Effector memory CD4-positive, alpha-beta T cell (primary cell): ENCODE results near the gene TXLNG.

ENCODE experiments used
- DNase-seq, 3 donors: peaks; one replicate each; pipeline ENCODE4 v3.0.0-alpha.2; 2020
- H3K27ac ChIP-seq: 2 replicates; pipeline ENCODE4 v1.7.0; 2013; ENCODE audit warnings: mild to moderate bottlenecking, low read length, moderate library complexity; ENCODE audit not compliant: insufficient read depth, poor library complexity, severe bottlenecking
- H3K27me3 ChIP-seq: replicated peaks from 2 replicates; pipeline ENCODE4 v1.7.0; 2013; ENCODE audit warnings: mild to moderate bottlenecking, low read length; ENCODE audit not compliant: insufficient read depth, control insufficient read depth, poor library complexity, severe bottlenecking
- H3K36me3 ChIP-seq: 2 replicates; pipeline ENCODE4 v1.7.0; 2013; ENCODE audit warnings: mild to moderate bottlenecking, low read length, moderate library complexity; ENCODE audit not compliant: control insufficient read depth, insufficient read depth
- H3K4me1 ChIP-seq: 2 replicates; pipeline ENCODE4 v1.7.0; 2013; ENCODE audit warnings: low read length, mild to moderate bottlenecking; ENCODE audit not compliant: control insufficient read depth, insufficient read depth, poor library complexity, severe bottlenecking
- H3K4me3 ChIP-seq: 2 replicates; pipeline ENCODE4 v1.7.0; 2013; ENCODE audit warnings: low read length, low read depth, mild to moderate bottlenecking; ENCODE audit not compliant: insufficient read depth, poor library complexity, severe bottlenecking
- H3K9me3 ChIP-seq: 2 replicates; pipeline ENCODE4 v1.7.0; 2013; ENCODE audit warnings: mild to moderate bottlenecking, low read length, moderate library complexity; ENCODE audit not compliant: control insufficient read depth

Gene TXLNG

DNA sequence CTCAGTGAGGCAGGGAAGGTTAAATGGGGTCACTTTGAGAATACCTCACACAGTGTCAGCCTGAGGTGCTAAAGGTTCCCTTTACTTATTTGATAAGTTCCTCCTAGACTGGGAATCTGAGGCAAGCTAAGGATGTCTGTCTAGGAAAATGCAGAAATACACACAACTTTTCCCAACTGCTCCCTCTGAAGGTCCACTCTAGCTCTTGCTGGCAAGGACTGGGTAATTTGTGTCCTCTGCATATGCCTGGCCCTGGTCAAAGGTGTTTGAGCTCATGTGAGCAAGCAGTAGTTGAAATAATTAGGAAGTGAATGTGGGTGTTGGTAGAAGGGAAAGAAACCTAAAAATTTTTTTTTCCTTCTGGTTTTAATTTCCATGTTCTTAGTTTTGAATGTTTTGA lies 21.3 kb downstream of the TXLNG start:
- no peak for DNase-seq
- no peaks in the 10 kb centered on the region for H3K9me3 ChIP-seq
- H3K36me3 ChIP-seq, result no peaks in the 10 kb centered on the region
- H3K27ac ChIP-seq, result no peak overlapping the region
- H3K4me1 ChIP-seq, result no peaks in the 10 kb centered on the region
- H3K27me3 ChIP-seq, result no peaks in the 10 kb centered on the region
- H3K4me3 ChIP-seq, result no peak overlapping the region

GRCh38 chrX:16807976-16808542 lies 21.8 kb downstream of the TXLNG start:
- DNase-seq, result no peak
- Histone ChIP-seq H3K36me3 (no peaks in the 10 kb centered on the region), H3K9me3 (no peaks in the 10 kb centered on the region), H3K27me3 (no peaks in the 10 kb centered on the region), H3K4me3 (no peak overlapping the region), H3K27ac (no peak overlapping the region), H3K4me1 (no peaks in the 10 kb centered on the region)

GRCh38 chrX:16814597-16814996 lies 28.3 kb downstream of the TXLNG start:
- Histone ChIP-seq H3K27me3 (no peaks in the 10 kb centered on the region), H3K4me1 (no peaks in the 10 kb centered on the region), H3K27ac (no peak overlapping the region), H3K36me3 (peaks cover 4% of the 10 kb centered on the region), H3K9me3 (no peaks in the 10 kb centered on the region), H3K4me3 (no peak overlapping the region)
- DNase-seq, result no peak

DNA sequence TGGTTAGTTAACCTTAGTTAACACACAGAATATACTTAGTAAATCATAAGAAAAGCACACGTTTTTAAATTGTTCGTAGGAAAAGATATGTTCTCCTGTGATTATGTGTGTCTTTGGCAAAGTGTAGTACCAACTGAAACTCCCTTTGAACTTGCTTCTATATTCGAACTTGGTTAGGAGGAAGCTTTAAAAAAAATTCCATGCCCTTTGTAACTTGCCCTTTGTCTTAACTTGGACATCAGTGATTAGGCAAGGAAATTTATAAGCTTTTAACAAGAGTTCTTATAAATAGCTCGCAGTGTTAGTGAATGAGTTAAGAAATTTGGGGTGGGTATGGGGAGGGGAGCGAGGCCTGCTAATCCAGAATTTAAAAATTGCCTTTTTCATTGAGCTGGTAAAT lies 33.4 kb downstream of the TXLNG start:
- H3K4me3 ChIP-seq, result no peak overlapping the region
- no peak for DNase-seq
- H3K27me3 ChIP-seq, result no peaks in the 10 kb centered on the region
- no peaks in the 10 kb centered on the region for H3K9me3 ChIP-seq
- H3K4me1 ChIP-seq, result no peaks in the 10 kb centered on the region
- H3K27ac ChIP-seq, result no peak overlapping the region
- H3K36me3 ChIP-seq, result peaks cover 28% of the 10 kb centered on the region

DNA sequence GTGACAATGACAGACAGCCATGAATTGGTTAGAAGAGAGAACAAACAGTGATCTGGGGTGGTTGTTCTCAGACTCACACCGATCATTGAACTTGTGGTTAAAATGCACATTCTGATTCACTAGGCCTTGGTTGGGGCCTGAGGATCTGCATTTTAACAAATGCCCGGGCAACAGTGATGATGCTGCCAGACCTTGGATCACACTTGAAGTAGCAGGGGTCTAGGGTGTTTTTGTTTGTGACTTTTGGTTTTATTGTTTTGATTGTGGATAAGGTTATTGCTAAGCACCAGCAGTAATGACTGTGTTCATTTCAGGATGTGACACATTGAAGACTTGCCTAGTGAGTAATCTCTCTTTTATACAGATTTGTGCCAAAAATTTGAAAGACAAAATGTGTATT lies 36.5 kb downstream of the TXLNG start:
- Histone ChIP-seq H3K9me3 (no peaks in the 10 kb centered on the region), H3K27ac (no peak overlapping the region), H3K36me3 (peaks cover 28% of the 10 kb centered on the region), H3K27me3 (no peaks in the 10 kb centered on the region), H3K4me1 (no peaks in the 10 kb centered on the region), H3K4me3 (no peak overlapping the region)
- no peak for DNase-seq

GRCh38 chrX:16825264-16826035 lies 39.2 kb downstream of the TXLNG start:
- peaks cover 25% of the 10 kb centered on the region for H3K36me3 ChIP-seq
- H3K27ac ChIP-seq, result no peak overlapping the region
- H3K4me1 ChIP-seq, result no peaks in the 10 kb centered on the region
- H3K27me3 ChIP-seq, result no peaks in the 10 kb centered on the region
- H3K9me3 ChIP-seq, result no peaks in the 10 kb centered on the region
- no peak for DNase-seq
- H3K4me3 ChIP-seq, result no peak overlapping the region

DNA sequence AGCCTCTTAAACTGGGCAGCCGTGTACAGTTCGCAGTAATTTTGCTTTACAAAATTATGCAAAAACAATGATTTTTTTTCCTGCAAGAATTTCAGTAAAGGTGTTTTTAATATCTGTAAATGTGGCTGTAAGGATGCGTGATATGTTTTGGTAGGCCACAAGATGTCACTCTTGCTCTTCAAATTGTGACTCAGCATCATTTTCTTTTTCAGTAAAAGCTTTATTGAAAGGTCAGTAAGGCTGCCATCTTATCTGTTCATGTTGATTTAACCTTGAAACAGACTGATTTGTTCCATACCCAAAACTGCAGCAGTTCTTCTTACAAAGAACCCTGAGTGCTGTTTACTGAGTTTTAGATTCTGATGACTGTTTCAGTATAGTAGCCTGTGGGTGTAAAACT lies 39.9 kb downstream of the TXLNG start:
- Histone ChIP-seq H3K9me3 (no peaks in the 10 kb centered on the region), H3K36me3 (peaks cover 25% of the 10 kb centered on the region), H3K4me1 (no peaks in the 10 kb centered on the region), H3K27me3 (no peaks in the 10 kb centered on the region), H3K4me3 (no peak overlapping the region), H3K27ac (no peak overlapping the region)
- DNase-seq, result no peak

DNA sequence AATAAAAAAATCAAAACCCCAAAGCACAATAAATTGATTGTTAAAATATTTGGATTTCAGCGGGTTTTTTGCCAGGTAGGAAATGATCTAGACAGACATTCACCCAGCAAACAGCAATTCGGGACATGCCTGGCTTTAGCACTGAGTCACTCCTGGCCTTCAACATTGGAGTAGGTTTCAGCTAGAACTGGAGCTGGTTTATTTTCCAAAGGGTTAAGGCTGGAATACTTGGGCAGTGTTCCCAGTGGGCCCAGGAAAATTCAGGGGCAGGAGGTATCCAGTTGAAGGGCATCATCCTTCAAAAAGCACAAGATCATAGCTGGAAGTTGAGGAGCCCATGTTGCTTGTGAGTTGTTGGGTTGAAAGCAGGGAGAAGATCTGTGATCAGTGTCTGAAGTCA lies 41.0 kb downstream of the TXLNG start:
- Histone ChIP-seq H3K9me3 (no peaks in the 10 kb centered on the region), H3K4me1 (no peaks in the 10 kb centered on the region), H3K27ac (no peak overlapping the region), H3K4me3 (no peak overlapping the region), H3K36me3 (peaks cover 32% of the 10 kb centered on the region), H3K27me3 (no peaks in the 10 kb centered on the region)
- no peak for DNase-seq

GRCh38 chrX:16828124-16828908 lies 42.0 kb downstream of the TXLNG start:
- Histone ChIP-seq H3K4me1 (no peaks in the 10 kb centered on the region), H3K9me3 (no peaks in the 10 kb centered on the region), H3K27ac (no peak overlapping the region), H3K27me3 (no peaks in the 10 kb centered on the region), H3K36me3 (peaks cover 29% of the 10 kb centered on the region), H3K4me3 (no peak overlapping the region)
- no peak for DNase-seq

GRCh38 chrX:16832301-16832700 lies 46.0 kb downstream of the TXLNG start:
- Histone ChIP-seq H3K4me3 (no peak overlapping the region), H3K36me3 (peaks cover 34% of the 10 kb centered on the region), H3K27ac (no peak overlapping the region), H3K27me3 (no peaks in the 10 kb centered on the region), H3K4me1 (no peaks in the 10 kb centered on the region), H3K9me3 (no peaks in the 10 kb centered on the region)
- DNase-seq, result no peak
